ENCODE measurements around the gene TTC9B. TPM values are rescaled to one million over a fixed set of nuclear protein-coding genes. Genes with fewer than 3 reads are reported as not detected.

Gene TTC9B
- total and polyA plus RNA-seq, 2 of the 4 experiments (the other 2 are of a cell fraction): not detected

GRCh38 chr19:40192758-40193586 is 25.2 kb downstream of the TTC9B start (continued):
- no peak for TF ChIP-seq MXI1 (IDR thresholded peaks at IDR 0.05; ENCODE audit: borderline replicate concordance, low read depth, low read length)
- TF ChIP-seq FOS (IDR thresholded peaks at IDR 0.05; ENCODE audit: low read depth, low read length): no peak

GRCh38 chr19:40191836-40192646 is 26.1 kb downstream of the TTC9B start:
- Histone ChIP-seq H3K56ac (ENCODE audit: extremely low read depth, insufficient read depth, low read length) (no peak overlapping the region), H2AK5ac (ENCODE audit: low read depth, low read length) (no peak overlapping the region), H3K27ac (ENCODE audit: insufficient read depth, low read length) (peak overlapping the region; percentile 1; the same call in 1 of the 2 replicates), H4K20me1 (ENCODE audit: insufficient read depth, low read length) (no peaks in the 10 kb centered on the region), H2BK20ac (ENCODE audit: low read depth, low read length) (no peak overlapping the region), H3K79me1 (ENCODE audit: low read depth in 1 of 2, low read length in 2 of 2) (peaks cover 5 to 26% of the 10 kb centered on the region in 2 experiments), H4K5ac (ENCODE audit: low read depth, low read length) (no peak overlapping the region), H3K23ac (ENCODE audit: low read depth, low read length) (no peak overlapping the region), H2BK120ac (ENCODE audit: low read depth, low read length) (no peak overlapping the region), H2AFZ (replicated peaks; ENCODE audit: low read length, poor library complexity) (peak overlapping the region; percentile 90), H3K36me3 (ENCODE audit: control insufficient read depth, insufficient read depth, low read length) (no peaks in the 10 kb centered on the region), H2BK5ac (ENCODE audit: low read depth, low read length, poor library complexity, severe bottlenecking) (peak overlapping the region; percentile 1), H3K27me3 (ENCODE audit: control insufficient read depth, insufficient read depth, low read length) (no peaks in the 10 kb centered on the region), H3K9me3 (ENCODE audit: control insufficient read depth, insufficient read depth, low read length) (no peaks in the 10 kb centered on the region), H3K18ac (ENCODE audit: low read depth, low read length) (no peak overlapping the region), H2BK15ac (ENCODE audit: low read depth, low read length) (no peak overlapping the region), H3K4me2 (ENCODE audit: low read depth, low read length) (peak overlapping the region; percentile 49), H2AK9ac (replicated peaks; ENCODE audit: low read depth, low read length, poor library complexity) (peak overlapping the region; percentile 68), H3K9me1 (ENCODE audit: insufficient read depth, low read length) (peaks cover 6% of the 10 kb centered on the region), H3K4me1 (ENCODE audit: control insufficient read depth, insufficient read depth, low read length) (peaks cover 9% of the 10 kb centered on the region), H3K14ac (replicated peaks; ENCODE audit: low read depth, low read length) (no peak overlapping the region), H4K91ac (ENCODE audit: insufficient read depth, low read depth, low read length) (no peak overlapping the region), H3K4ac (ENCODE audit: low read depth, low read length) (peak overlapping the region; percentile 49), H3K9ac (ENCODE audit: low read depth, low read length) (peak overlapping the region; percentile 41; the same call in 1 of the 2 replicates), H3K4me3 (ENCODE audit: insufficient read depth, low read depth, low read length) (peak overlapping the region; percentile 96), H4K8ac (ENCODE audit: low read depth in 2 of 2, low read length in 2 of 2) (peak overlapping the region in 1 of 2 experiments; percentile 24; a peak in 1 of 4 replicates)
- WGBS, 2 experiments (ENCODE audit: extremely low coverage in 2 of 2, insufficient read length in 1 of 2): 6% methylated on average over 9 of the region's 62 CpGs; no CpG with 5 or more reads in 1 of the 2 experiments
- intact Hi-C loops (cut with micrococcal nuclease): loop anchor here (2.0 kb wide), 1 partner anchor 45 kb away; no protein-coding TSS in a partner anchor
- ChIA-PET POLR2A (ENCODE audit: unreplicated experiment) (no interaction called here), CTCF (interaction anchor here (0.6 kb wide), 1 partner anchor 14 kb away, joined by 3 read pairs; no protein-coding TSS in a partner anchor)
- dilution Hi-C loops (cut with HindIII; ENCODE audit: low sequenced_read_pairs, unreplicated experiment): no loop called here
- DNase-seq (peak; percentile 19), ATAC-seq (ENCODE audit: low read depth) (peak; percentile 43)
- in situ Hi-C loops (cut with MboI; ENCODE audit: low sequenced_read_pairs): no loop called here
- BruUV-seq (replicated peaks): no TSS peak
- TF ChIP-seq ELK1 (IDR thresholded peaks at IDR 0.05; ENCODE audit: borderline replicate concordance, low read depth, low read length) (no peak), RAD21 (IDR thresholded peaks at IDR 0.05; ENCODE audit: low read length) (no peak; the same call in 1 of the 2 replicates), MAZ (IDR thresholded peaks at IDR 0.05; ENCODE audit: borderline replicate concordance, low read depth, low read length) (peak; percentile 58; the same call in 1 of the 2 replicates), CTCF (conservative IDR thresholded peaks at IDR 0.05; ENCODE audit: low read depth, low read length) (0 out of 2 replicates have a peak, but pooled peaks have one; percentile 7), NFE2L2 (IDR thresholded peaks at IDR 0.05; ENCODE audit: low read depth, low read length) (no peak), SMC3 (IDR thresholded peaks at IDR 0.05; ENCODE audit: low read depth, low read length) (no peak), USF2 (IDR thresholded peaks at IDR 0.05; ENCODE audit: low read depth, low read length) (no peak)
